Stimulated activated naive CD4-positive, alpha-beta T cell treated with Interleukin-2 at 50 U/mL for 16 hours (primary cell): Measurements from ENCODE around the gene CABLES2.

Experiments used
- DNase-seq: peaks from one replicate; lab custom pipeline; 2025; lab: John Stamatoyannopoulos, UW

Gene CABLES2

GRCh38 chr20:62404112-62404665, 2.9 kb downstream of the CABLES2 start:
- no peak for DNase-seq

GRCh38 chr20:62403331-62403730, 3.8 kb downstream of the CABLES2 start:
- no peak for DNase-seq

GRCh38 chr20:62402456-62403150, 4.5 kb downstream of the CABLES2 start:
- DNase-seq, result no peak

- no peak for DNase-seq
Measured at GRCh38 chr20:62401331-62401779, 5.7 kb downstream of the CABLES2 start.

- DNase-seq, result no peak
Measured at GRCh38 chr20:62400541-62400940, 6.5 kb downstream of the CABLES2 start.

GRCh38 chr20:62400021-62400420, 7.1 kb downstream of the CABLES2 start:
- DNase-seq, result no peak

GRCh38 chr20:62398120-62398821, 8.8 kb downstream of the CABLES2 start:
- DNase-seq, result no peak

GRCh38 chr20:62396367-62397239, 10.5 kb downstream of the CABLES2 start:
- no peak for DNase-seq

GRCh38 chr20:62395311-62396242, 11.5 kb downstream of the CABLES2 start:
- DNase-seq, result no peak

- no peak for DNase-seq
Measured at GRCh38 chr20:62394248-62395245, 12.5 kb downstream of the CABLES2 start.

GRCh38 chr20:62393830-62394229, 13.3 kb downstream of the CABLES2 start:
- DNase-seq, result no peak

GRCh38 chr20:62393335-62393665, 13.8 kb downstream of the CABLES2 start:
- no peak for DNase-seq

GRCh38 chr20:62392621-62393334, 14.3 kb downstream of the CABLES2 start:
- DNase-seq, result no peak

- DNase-seq, result no peak
Measured at GRCh38 chr20:62392077-62392418, 15.0 kb downstream of the CABLES2 start.

- DNase-seq, result no peak
Measured at GRCh38 chr20:62391165-62392076, 15.7 kb downstream of the CABLES2 start.

- no peak for DNase-seq
Measured at GRCh38 chr20:62390317-62391164, 16.5 kb downstream of the CABLES2 start.

- DNase-seq, result no peak
Measured at GRCh38 chr20:62389601-62390087, 17.4 kb downstream of the CABLES2 start.
